SU-DHL-6 (cell line): ENCODE data around the gene L3MBTL4.

Experiments
- CTCF ChIP-seq: fragments of 200-600 bp; sonication (generic); IDR thresholded peaks from one replicate; pipeline ENCODE4 v1.5.1; 2017; ENCODE audit warnings: antibody characterized with exemption, mild to moderate bottlenecking, low read length, moderate library complexity; ENCODE audit not compliant: insufficient read depth, poor library complexity, severe bottlenecking
- EZH2phosphoT487 ChIP-seq: fragments of 200-600 bp; sonication (generic), shearing (Covaris generic); conservative IDR thresholded peaks from 2 replicates; pipeline ENCODE4 v1.6.1; 2018; ENCODE audit warnings: mild to moderate bottlenecking, antibody characterized with exemption, low read length, moderate library complexity, mixed read lengths

- no peak for TF ChIP-seq CTCF
- no peak for TF ChIP-seq EZH2phosphoT487
These were observed 439.4 kb downstream of the L3MBTL4 start for GRCh38 chr18:5975111-5976002.
